Myometrial cell (primary cell): Measurements from ENCODE around the gene FLOT1. TPM values are rescaled to one million over a fixed set of nuclear protein-coding genes. Genes with fewer than 3 reads are reported as not detected.

Experiments used
- total RNA-seq: library from RNA; depleted of rRNA; stranded (reverse); fragments of >200 nt; gene quantifications from 2 replicates; pipeline ENCODE4 v1.2.3, GENCODE V29; 2015

The FLOT1 gene, protein sequence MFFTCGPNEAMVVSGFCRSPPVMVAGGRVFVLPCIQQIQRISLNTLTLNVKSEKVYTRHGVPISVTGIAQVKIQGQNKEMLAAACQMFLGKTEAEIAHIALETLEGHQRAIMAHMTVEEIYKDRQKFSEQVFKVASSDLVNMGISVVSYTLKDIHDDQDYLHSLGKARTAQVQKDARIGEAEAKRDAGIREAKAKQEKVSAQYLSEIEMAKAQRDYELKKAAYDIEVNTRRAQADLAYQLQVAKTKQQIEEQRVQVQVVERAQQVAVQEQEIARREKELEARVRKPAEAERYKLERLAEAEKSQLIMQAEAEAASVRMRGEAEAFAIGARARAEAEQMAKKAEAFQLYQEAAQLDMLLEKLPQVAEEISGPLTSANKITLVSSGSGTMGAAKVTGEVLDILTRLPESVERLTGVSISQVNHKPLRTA
- 209 and 234 TPM in 2 replicates for total RNA-seq

GRCh38 chr6:30742316-30743098 lies at the start of gene FLOT1:
TSS of gene FLOT1 (minus strand) at chr6:30742687. CDS start at chr6:30742189, 498 bp downstream.

DNA sequence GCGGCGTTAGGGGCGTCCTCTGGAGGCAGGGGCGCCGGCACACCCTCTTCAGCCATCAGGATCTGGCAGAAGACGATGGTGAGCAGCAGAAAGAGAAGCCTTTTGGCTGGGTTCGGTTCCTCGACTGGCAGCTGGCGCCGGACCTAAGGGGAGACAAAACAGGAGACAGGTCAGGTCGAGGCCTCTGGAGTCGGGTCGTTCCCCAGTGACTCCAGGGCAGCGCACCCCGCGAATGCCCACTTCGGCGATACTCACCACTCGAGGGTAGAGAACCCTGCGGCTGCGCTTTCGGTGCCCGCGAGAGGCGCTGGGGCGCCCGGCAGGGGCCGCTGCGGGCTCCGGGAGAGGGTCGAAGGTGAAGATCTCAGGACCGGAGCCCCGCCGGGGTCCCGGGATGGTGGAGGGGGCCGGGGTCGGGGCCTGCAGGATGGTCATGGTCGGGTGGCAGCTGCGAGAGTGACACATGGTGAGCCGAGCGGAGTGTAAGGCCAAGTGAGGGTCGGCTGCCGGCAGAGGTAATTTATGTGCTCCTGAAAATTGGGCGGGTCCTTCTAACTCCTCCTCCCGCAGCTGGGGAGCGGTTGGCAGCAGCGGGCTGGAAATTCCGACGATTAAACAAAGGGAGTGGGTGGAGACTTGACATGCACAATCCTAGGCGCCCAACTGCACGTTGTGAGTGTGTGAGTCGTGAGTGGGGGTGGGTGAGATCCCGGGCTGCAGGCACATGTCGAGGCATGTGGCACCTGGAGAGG lies 1.7 kb upstream of the FLOT1 start, which contains the start of gene IER3:
Gene IER3, minus strand, starts transcription at position 494 of the 752 bp plus-strand sequence. Its CDS starts 29 bp downstream, at position 465.

GRCh38 chr6:30719791-30720737 lies 22.4 kb downstream of the FLOT1 start, which contains the start of gene TUBB:
TSS of gene TUBB (plus strand) at chr6:30720352. CDS start at chr6:30720507, 155 bp downstream.

GRCh38 chr6:30717129-30717844 lies 25.2 kb downstream of the FLOT1 start, which contains the start of gene MDC1:
TSS of gene MDC1 (minus strand) at chr6:30717281. CDS start at chr6:30715175, 2,106 bp downstream.

GRCh38 chr6:30690403-30691207 lies 51.9 kb downstream of the FLOT1 start, which contains the start of gene NRM:
TSS of gene NRM (minus strand) at chr6:30690984. CDS start at chr6:30690974, 10 bp downstream.

GRCh38 chr6:30686009-30686907 lies 56.2 kb downstream of the FLOT1 start, which contains the start of gene PPP1R18:
TSS of gene PPP1R18 (minus strand) at chr6:30686645. CDS start at chr6:30686018, 627 bp downstream.

Other genes starting within 250 kb of the FLOT1 start
- 49.1 and 70.9 TPM in 2 replicates for gene GNL1, start 186.2 kb downstream of the FLOT1 start, total RNA-seq
- 5.7 and 7.5 TPM in 2 replicates for gene PRR3, start 185.4 kb downstream of the FLOT1 start, total RNA-seq
- gene ABCF1, start 171.2 kb downstream of the FLOT1 start, total RNA-seq, result 22.5 and 32.6 TPM in 2 replicates
- gene PPP1R10, start 125.4 kb downstream of the FLOT1 start, total RNA-seq, result 21.6 and 25.9 TPM in 2 replicates
- 63.1 and 85.9 TPM in 2 replicates for gene MRPS18B, start 124.8 kb downstream of the FLOT1 start, total RNA-seq
- 4.3 TPM in 2 replicates for gene ATAT1, start 115.8 kb downstream of the FLOT1 start, total RNA-seq
- 4.3 and 5.2 TPM in 2 replicates for gene C6orf136, start 95.6 kb downstream of the FLOT1 start, total RNA-seq
- 27.4 and 34.2 TPM in 2 replicates for gene DHX16, start 69.7 kb downstream of the FLOT1 start, total RNA-seq
- 42.7 and 51.6 TPM in 2 replicates for gene PPP1R18, start 56.0 kb downstream of the FLOT1 start, total RNA-seq
- 7.2 and 10.3 TPM in 2 replicates for gene NRM, start 51.7 kb downstream of the FLOT1 start, total RNA-seq
- gene MDC1, start 25.4 kb downstream of the FLOT1 start, total RNA-seq, result 5.1 and 16.4 TPM in 2 replicates
- 1,612 and 1,663 TPM in 2 replicates for gene TUBB, start 22.3 kb downstream of the FLOT1 start, total RNA-seq
- gene IER3, start 1.9 kb upstream of the FLOT1 start, total RNA-seq, result 45.0 and 49.6 TPM in 2 replicates
- gene DDR1, start 141.8 kb upstream of the FLOT1 start, total RNA-seq, result 15.2 and 28.8 TPM in 2 replicates
- 12.4 and 22.3 TPM in 2 replicates for gene GTF2H4, start 165.5 kb upstream of the FLOT1 start, total RNA-seq
- gene VARS2, start 171.6 kb upstream of the FLOT1 start, total RNA-seq, result 17.9 and 20.8 TPM in 2 replicates
- not detected in 2 replicates for gene SFTA2, start 189.5 kb upstream of the FLOT1 start, total RNA-seq
- not detected in 2 replicates for gene MUCL3, start 198.3 kb upstream of the FLOT1 start, total RNA-seq
- gene MUC21, start 241.0 kb upstream of the FLOT1 start, total RNA-seq, result not detected in 2 replicates